ENCODE measurements around the gene MED27.

Gene MED27

GRCh38 chr9:132099167-132099566, 19.5 kb upstream of the MED27 start:
- Histone ChIP-seq H3K9ac (ENCODE audit: low read depth, low read length) (no peak overlapping the region), H3K36me3 (ENCODE audit: insufficient read depth, low read length) (no peaks in the 10 kb centered on the region), H3K9me3 (ENCODE audit: control insufficient read depth, insufficient read depth, low read length) (no peaks in the 10 kb centered on the region), H3K4me1 (ENCODE audit: insufficient read depth, low read length) (no peaks in the 10 kb centered on the region)

- H3K36me3 ChIP-seq (ENCODE audit: insufficient read depth, low read length), result no peaks in the 10 kb centered on the region
- no peaks in the 10 kb centered on the region for H3K9me3 ChIP-seq (ENCODE audit: control insufficient read depth, insufficient read depth, low read length)
- no peaks in the 10 kb centered on the region for H3K4me1 ChIP-seq (ENCODE audit: insufficient read depth, low read length)
- no peak overlapping the region for H3K9ac ChIP-seq (ENCODE audit: low read depth, low read length)
Measured at GRCh38 chr9:132094314-132094791, 14.7 kb upstream of the MED27 start.

- no peaks in the 10 kb centered on the region for H3K4me1 ChIP-seq (ENCODE audit: insufficient read depth, low read length)
- H3K9ac ChIP-seq (ENCODE audit: low read depth, low read length), result no peak overlapping the region
- H3K9me3 ChIP-seq (ENCODE audit: control insufficient read depth, insufficient read depth, low read length), result no peaks in the 10 kb centered on the region
- no peaks in the 10 kb centered on the region for H3K36me3 ChIP-seq (ENCODE audit: insufficient read depth, low read length)
Measured at GRCh38 chr9:132090771-132091170, 11.1 kb upstream of the MED27 start.

- Histone ChIP-seq H3K4me1 (ENCODE audit: insufficient read depth, low read length) (no peaks in the 10 kb centered on the region), H3K9me3 (ENCODE audit: control insufficient read depth, insufficient read depth, low read length) (no peaks in the 10 kb centered on the region), H3K36me3 (ENCODE audit: insufficient read depth, low read length) (no peaks in the 10 kb centered on the region), H3K9ac (ENCODE audit: low read depth, low read length) (no peak overlapping the region)
Measured at GRCh38 chr9:132087438-132088030, 7.9 kb upstream of the MED27 start.

- no peak overlapping the region for H3K9ac ChIP-seq (ENCODE audit: low read depth, low read length)
- H3K36me3 ChIP-seq (ENCODE audit: insufficient read depth, low read length), result no peaks in the 10 kb centered on the region
- no peaks in the 10 kb centered on the region for H3K9me3 ChIP-seq (ENCODE audit: control insufficient read depth, insufficient read depth, low read length)
- peaks cover 7% of the 10 kb centered on the region; the same call in 1 of the 2 replicates for H3K4me1 ChIP-seq (ENCODE audit: insufficient read depth, low read length)
Measured at GRCh38 chr9:132082188-132082587, 2.5 kb upstream of the MED27 start.

GRCh38 chr9:132078699-132079356, 839 bp downstream of the MED27 start:
- H3K4me1 ChIP-seq (ENCODE audit: insufficient read depth, low read length), result peaks cover 7% of the 10 kb centered on the region; the same call in 1 of the 2 replicates
- H3K9me3 ChIP-seq (ENCODE audit: control insufficient read depth, insufficient read depth, low read length), result no peaks in the 10 kb centered on the region
- H3K9ac ChIP-seq (ENCODE audit: low read depth, low read length), result peak overlapping the region; percentile 73
- 0 out of 2 replicates have a peak, but pooled peaks cover 2% of the 10 kb centered on the region for H3K36me3 ChIP-seq (ENCODE audit: insufficient read depth, low read length)

- Histone ChIP-seq H3K36me3 (ENCODE audit: insufficient read depth, low read length) (0 out of 2 replicates have a peak, but pooled peaks cover 2% of the 10 kb centered on the region), H3K4me1 (ENCODE audit: insufficient read depth, low read length) (peaks cover 7% of the 10 kb centered on the region; the same call in 1 of the 2 replicates), H3K9me3 (ENCODE audit: control insufficient read depth, insufficient read depth, low read length) (no peaks in the 10 kb centered on the region), H3K9ac (ENCODE audit: low read depth, low read length) (peak overlapping the region; percentile 73; the same call in 1 of the 2 replicates)
Measured at GRCh38 chr9:132077881-132078698, 1.6 kb downstream of the MED27 start.

GRCh38 chr9:132075853-132076252, 3.8 kb downstream of the MED27 start:
- H3K9ac ChIP-seq (ENCODE audit: low read depth, low read length), result no peak overlapping the region
- no peaks in the 10 kb centered on the region for H3K9me3 ChIP-seq (ENCODE audit: control insufficient read depth, insufficient read depth, low read length)
- H3K4me1 ChIP-seq (ENCODE audit: insufficient read depth, low read length), result peaks cover 7% of the 10 kb centered on the region; the same call in 1 of the 2 replicates
- 0 out of 2 replicates have a peak, but pooled peaks cover 2% of the 10 kb centered on the region for H3K36me3 ChIP-seq (ENCODE audit: insufficient read depth, low read length)

GRCh38 chr9:132074736-132075135, 4.9 kb downstream of the MED27 start:
- Histone ChIP-seq H3K4me1 (ENCODE audit: insufficient read depth, low read length) (peaks cover 7% of the 10 kb centered on the region; the same call in 1 of the 2 replicates), H3K36me3 (ENCODE audit: insufficient read depth, low read length) (peaks cover 2% of the 10 kb centered on the region; the same call in 1 of the 2 replicates), H3K9ac (ENCODE audit: low read depth, low read length) (no peak overlapping the region)

GRCh38 chr9:132071847-132072507, 7.7 kb downstream of the MED27 start:
- no peaks in the 10 kb centered on the region for H3K4me1 ChIP-seq (ENCODE audit: insufficient read depth, low read length)
- no peaks in the 10 kb centered on the region for H3K9me3 ChIP-seq (ENCODE audit: control insufficient read depth, insufficient read depth, low read length)
- H3K36me3 ChIP-seq (ENCODE audit: insufficient read depth, low read length), result peaks cover 2% of the 10 kb centered on the region; the same call in 1 of the 2 replicates
- H3K9ac ChIP-seq (ENCODE audit: low read depth, low read length), result no peak overlapping the region

More at GRCh38 chr9:132074736-132075135, 4.9 kb downstream of the MED27 start:
- no peaks in the 10 kb centered on the region for H3K9me3 ChIP-seq (ENCODE audit: control insufficient read depth, insufficient read depth, low read length)

GRCh38 chr9:132069046-132069898, 10.4 kb downstream of the MED27 start:
- H3K9ac ChIP-seq (ENCODE audit: low read depth, low read length), result no peak overlapping the region
- H3K4me1 ChIP-seq (ENCODE audit: insufficient read depth, low read length), result no peaks in the 10 kb centered on the region
- no peaks in the 10 kb centered on the region; the same call in 1 of the 2 replicates for H3K36me3 ChIP-seq (ENCODE audit: insufficient read depth, low read length)
- no peaks in the 10 kb centered on the region for H3K9me3 ChIP-seq (ENCODE audit: control insufficient read depth, insufficient read depth, low read length)

GRCh38 chr9:132068605-132069004, 11.1 kb downstream of the MED27 start:
- no peaks in the 10 kb centered on the region for H3K9me3 ChIP-seq (ENCODE audit: control insufficient read depth, insufficient read depth, low read length)
- no peaks in the 10 kb centered on the region; the same call in 1 of the 2 replicates for H3K36me3 ChIP-seq (ENCODE audit: insufficient read depth, low read length)
- H3K9ac ChIP-seq (ENCODE audit: low read depth, low read length), result no peak overlapping the region
- H3K4me1 ChIP-seq (ENCODE audit: insufficient read depth, low read length), result no peaks in the 10 kb centered on the region

GRCh38 chr9:132066511-132066910, 13.2 kb downstream of the MED27 start:
- Histone ChIP-seq H3K4me1 (ENCODE audit: insufficient read depth, low read length) (no peaks in the 10 kb centered on the region), H3K9ac (ENCODE audit: low read depth, low read length) (no peak overlapping the region), H3K36me3 (ENCODE audit: insufficient read depth, low read length) (no peaks in the 10 kb centered on the region; the same call in 1 of the 2 replicates)

More at GRCh38 chr9:132066511-132066910, 13.2 kb downstream of the MED27 start:
- H3K9me3 ChIP-seq (ENCODE audit: control insufficient read depth, insufficient read depth, low read length), result no peaks in the 10 kb centered on the region

All from ES-I3 (cell line).